Measurements from ENCODE around the gene PACRG. TPM values are rescaled to one million over a fixed set of nuclear protein-coding genes. Genes with fewer than 3 reads are reported as not detected.

Gene PACRG
- total and polyA plus RNA-seq, 10 of the 15 experiments (the other 5 are each of a cell fraction or from before 2014, with no cell fraction given) = not detected

GRCh38 chr6:163285691-163286090 is 557.9 kb downstream of the PACRG start:
- BruUV-seq (replicated peaks) = no TSS peak
- Histone ChIP-seq H3K4me1 (ENCODE audit: control insufficient read depth, insufficient read depth, low read length) (no peaks in the 10 kb centered on the region), H3K4me2 (ENCODE audit: control insufficient read depth, insufficient read depth) (no peak overlapping the region), H3K27me3 (replicated peaks in 1 of 2; ENCODE audit: control insufficient read depth in 2 of 2, insufficient read depth in 2 of 2, low read length in 1 of 2) (no peaks in the 10 kb centered on the region), H3K79me2 (ENCODE audit: control insufficient read depth, insufficient read depth, low read length) (no peaks in the 10 kb centered on the region), H3K9ac (ENCODE audit: control insufficient read depth, insufficient read depth, low read length) (no peak overlapping the region), H2AFZ (ENCODE audit: control insufficient read depth, low read depth, low read length) (no peak overlapping the region), H4K20me1 (ENCODE audit: control insufficient read depth, insufficient read depth) (no peaks in the 10 kb centered on the region), H3K27ac (ENCODE audit: control insufficient read depth, insufficient read depth) (no peak overlapping the region), H3K9me3 (replicated peaks; ENCODE audit: control insufficient read depth, insufficient read depth, low read length) (no peaks in the 10 kb centered on the region), H3K4me3 (no peak overlapping the region), H3K36me3 (ENCODE audit: control insufficient read depth in 2 of 2, insufficient read depth in 2 of 2, low read length in 1 of 2) (no peaks in the 10 kb centered on the region)
- TF ChIP-seq HSF1 (IDR thresholded peaks at IDR 0.05; ENCODE audit: low read depth, low read length) = no peak
- intact Hi-C loops (cut with micrococcal nuclease; ENCODE audit: unreplicated experiment) = no loop called here
- ChIA-PET SMC1A (ENCODE audit: uncharacterized antibody, unreplicated experiment) (no interaction called here), CTCF (no interaction called here), POLR2A (no interaction called here), RAD21 (ENCODE audit: unreplicated experiment) (no interaction called here)
- ATAC-seq (no peak), DNase-seq (ENCODE audit: low read depth, low spot score) (no peak), FAIRE-seq (no peak)
- 49% methylated on average over 7 of the region's 7 CpGs for WGBS (ENCODE audit: insufficient coverage, insufficient replicate concordance, low lambda C conversion rate, missing lambda C conversion rate)
- in situ Hi-C loops (cut with MboI) = no loop called here

- POLR2A ChIA-PET = no interaction called here
- RAD21 ChIA-PET (ENCODE audit: unreplicated experiment) = no interaction called here
- BruUV-seq (replicated peaks) = no TSS peak
- Histone ChIP-seq H3K9me3 (replicated peaks; ENCODE audit: control insufficient read depth, insufficient read depth, low read length) (no peaks in the 10 kb centered on the region), H4K20me1 (ENCODE audit: control insufficient read depth, insufficient read depth) (no peaks in the 10 kb centered on the region), H3K9ac (ENCODE audit: control insufficient read depth, insufficient read depth, low read length) (no peak overlapping the region), H3K36me3 (ENCODE audit: control insufficient read depth in 2 of 2, insufficient read depth in 2 of 2, low read length in 1 of 2) (no peaks in the 10 kb centered on the region), H3K27ac (ENCODE audit: control insufficient read depth, insufficient read depth) (no peak overlapping the region), H3K4me2 (ENCODE audit: control insufficient read depth, insufficient read depth) (no peak overlapping the region), H3K79me2 (ENCODE audit: control insufficient read depth, insufficient read depth, low read length) (no peaks in the 10 kb centered on the region), H2AFZ (ENCODE audit: control insufficient read depth, low read depth, low read length) (no peak overlapping the region), H3K4me1 (ENCODE audit: control insufficient read depth, insufficient read depth, low read length) (no peaks in the 10 kb centered on the region), H3K4me3 (no peak overlapping the region), H3K27me3 (replicated peaks in 1 of 2; ENCODE audit: control insufficient read depth in 2 of 2, insufficient read depth in 2 of 2, low read length in 1 of 2) (no peaks in the 10 kb centered on the region)
- in situ Hi-C loops (cut with MboI) = no loop called here
- CTCF ChIA-PET = no interaction called here
- FAIRE-seq (no peak), DNase-seq (ENCODE audit: low read depth, low spot score) (no peak), ATAC-seq (no peak)
- SMC1A ChIA-PET (ENCODE audit: uncharacterized antibody, unreplicated experiment) = no interaction called here
- intact Hi-C loops (cut with micrococcal nuclease; ENCODE audit: unreplicated experiment) = no loop called here
- 78% methylated on average over 8 of the region's 8 CpGs for WGBS (ENCODE audit: insufficient coverage, insufficient replicate concordance, low lambda C conversion rate, missing lambda C conversion rate)
- TF ChIP-seq SREBF1 (IDR thresholded peaks at IDR 0.05; ENCODE audit: low read length) (no peak), ZNF24 (IDR thresholded peaks at IDR 0.05) (no peak), ESRRA (IDR thresholded peaks at IDR 0.05; ENCODE audit: low read length) (no peak), STAT3 (IDR thresholded peaks at IDR 0.05; ENCODE audit: low read depth, low read length) (no peak), HCFC1 (IDR thresholded peaks at IDR 0.05; ENCODE audit: low read length) (no peak), MEF2B (IDR thresholded peaks at IDR 0.05; ENCODE audit: partially characterized antibody, poor library complexity, severe bottlenecking) (no peak), ASH2L (IDR thresholded peaks at IDR 0.05; ENCODE audit: borderline replicate concordance, low read depth) (no peak), DPF2 (IDR thresholded peaks at IDR 0.05) (no peak), RCOR1 (conservative IDR thresholded peaks at IDR 0.05; ENCODE audit: low read depth, low read length) (no peak), YY1 (IDR thresholded peaks at IDR 0.05; ENCODE audit: low read depth, low read length) (no peak), CEBPZ (IDR thresholded peaks at IDR 0.05; ENCODE audit: low read depth, low read length) (no peak), ZNF207 (IDR thresholded peaks at IDR 0.05; ENCODE audit: borderline replicate concordance) (no peak), ZZZ3 (IDR thresholded peaks at IDR 0.05; ENCODE audit: control insufficient read depth, insufficient read length, low read depth) (no peak), ZSCAN29 (IDR thresholded peaks at IDR 0.05) (no peak), ZBED1 (IDR thresholded peaks at IDR 0.05; ENCODE audit: borderline replicate concordance) (no peak)
These were observed 559.9 kb downstream of the PACRG start for GRCh38 chr6:163287626-163288025.
